NCI-H446 (cell line): ENCODE measurements around the gene OVCA2.

ENCODE experiments used
- DNase-seq, 2 experiments: peaks; one replicate each; lab custom pipeline; 2025; lab: John Stamatoyannopoulos, UW

The OVCA2 gene

GRCh38 chr17:2013994-2014317 lies 27.9 kb upstream of the OVCA2 start:
- DNase-seq: no peak

- no peak for DNase-seq
Measured at GRCh38 chr17:2015314-2015713, 26.5 kb upstream of the OVCA2 start.

GRCh38 chr17:2016494-2016893 lies 25.3 kb upstream of the OVCA2 start:
- DNase-seq: no peak

- DNase-seq: no peak
Measured at GRCh38 chr17:2017274-2017941, 24.4 kb upstream of the OVCA2 start.

GRCh38 chr17:2018716-2019510 lies 22.9 kb upstream of the OVCA2 start:
- no peak for DNase-seq

GRCh38 chr17:2019723-2020122 lies 22.1 kb upstream of the OVCA2 start:
- DNase-seq: no peak

- DNase-seq: no peak
Measured at GRCh38 chr17:2020721-2021120, 21.1 kb upstream of the OVCA2 start.

- no peak for DNase-seq
Measured at GRCh38 chr17:2022647-2023240, 19.1 kb upstream of the OVCA2 start.

- DNase-seq: no peak
Measured at GRCh38 chr17:2023256-2023655, 18.6 kb upstream of the OVCA2 start.

GRCh38 chr17:2023692-2024571 lies 17.9 kb upstream of the OVCA2 start:
- peak in 1 of 2 experiments; percentile 19 for DNase-seq

- DNase-seq: no peak
Measured at GRCh38 chr17:2024572-2025219, 17.1 kb upstream of the OVCA2 start.

- no peak for DNase-seq
Measured at GRCh38 chr17:2025220-2025621, 16.6 kb upstream of the OVCA2 start, which contains the start of gene RTN4RL1. Gene RTN4RL1, minus strand, starts transcription at chr17:2025334. Its CDS starts 469 bp downstream, at chr17:2024865.

GRCh38 chr17:2025622-2026309 lies 16.1 kb upstream of the OVCA2 start:
- no peak for DNase-seq

GRCh38 chr17:2027528-2028233 lies 14.1 kb upstream of the OVCA2 start:
- no peak for DNase-seq

GRCh38 chr17:2028234-2028614 lies 13.6 kb upstream of the OVCA2 start:
- no peak for DNase-seq

GRCh38 chr17:2028737-2029136 lies 13.1 kb upstream of the OVCA2 start:
- no peak for DNase-seq

- peak; percentile 59 to 83 for DNase-seq
Measured at GRCh38 chr17:2029911-2030778, 11.7 kb upstream of the OVCA2 start, which contains the start of gene DPH1. Gene DPH1, plus strand, starts transcription at chr17:2030153. Its CDS starts 17 bp downstream, at chr17:2030170.

- DNase-seq: peak in 1 of 2 experiments; percentile 69
Measured at GRCh38 chr17:2030779-2031163, 11.1 kb upstream of the OVCA2 start.

GRCh38 chr17:2033153-2033552 lies 8.7 kb upstream of the OVCA2 start:
- DNase-seq: no peak
